HG03135 (cell line): ENCODE data around the gene JAM2.
"Not testable (repeated sequence)": the region's sequence is repeated elsewhere in the genome, so short reads cannot be mapped to it uniquely, and the experiment has no call there.

Experiments
- ATAC-seq: cut with Tn5 transposase; IDR thresholded peaks from one replicate; pipeline ENCODE4 v1.9.1; 2021; ENCODE audit warnings: mild to moderate bottlenecking, moderate library complexity; ENCODE audit not compliant: unreplicated experiment

The JAM2 gene

DNA sequence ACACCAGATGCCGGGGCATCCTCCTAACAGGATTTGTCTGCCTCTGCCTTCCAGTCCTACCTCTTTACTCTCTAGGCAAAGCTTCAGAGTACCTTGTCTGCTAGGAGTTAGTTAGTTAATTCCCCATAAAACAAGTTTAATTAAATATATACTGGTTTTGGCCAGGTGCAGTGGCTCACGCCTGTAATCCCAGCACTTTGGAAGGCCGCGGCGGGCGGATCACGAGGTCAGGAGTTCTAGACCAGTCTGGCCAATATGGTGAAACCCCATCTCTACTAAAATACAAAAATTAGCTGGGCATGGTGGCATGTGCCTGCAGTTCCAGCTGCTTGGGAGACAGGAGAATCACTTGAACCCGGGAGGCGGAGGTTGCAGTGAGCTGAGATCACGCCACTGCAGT, 75.0 kb downstream of the JAM2 start:
- ATAC-seq, result not testable (repeated sequence)

DNA sequence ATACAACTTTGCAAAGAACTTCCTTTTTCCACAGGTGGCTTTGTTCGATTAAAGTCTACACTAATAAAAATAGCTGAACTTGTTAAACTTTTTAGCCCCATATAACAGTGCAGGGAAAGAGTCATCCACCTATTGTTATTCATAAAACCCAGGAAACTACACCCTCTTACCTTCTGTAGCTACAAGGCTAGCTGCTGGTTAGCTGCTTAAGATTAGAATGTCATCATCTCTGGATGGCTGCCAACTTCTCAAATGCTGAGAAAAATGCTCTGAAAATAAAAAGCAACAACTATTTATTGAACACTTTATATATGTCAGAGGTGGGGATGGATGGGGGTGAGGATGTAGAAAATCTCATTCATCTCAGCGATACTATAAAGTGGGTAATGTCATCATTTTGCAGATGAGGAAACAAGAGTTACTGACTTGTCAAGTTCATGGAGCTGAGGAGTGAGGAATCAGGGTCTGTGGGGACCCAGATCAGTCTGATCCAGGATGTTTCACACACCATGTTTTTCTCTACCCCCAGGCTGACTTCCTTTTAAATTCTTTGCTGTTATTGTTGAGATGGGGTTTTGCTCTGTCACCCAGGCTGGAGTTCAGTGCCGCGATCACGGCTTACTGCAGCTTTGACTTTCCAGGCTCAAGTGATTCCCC, 78.6 kb downstream of the JAM2 start:
- no peak for ATAC-seq

DNA sequence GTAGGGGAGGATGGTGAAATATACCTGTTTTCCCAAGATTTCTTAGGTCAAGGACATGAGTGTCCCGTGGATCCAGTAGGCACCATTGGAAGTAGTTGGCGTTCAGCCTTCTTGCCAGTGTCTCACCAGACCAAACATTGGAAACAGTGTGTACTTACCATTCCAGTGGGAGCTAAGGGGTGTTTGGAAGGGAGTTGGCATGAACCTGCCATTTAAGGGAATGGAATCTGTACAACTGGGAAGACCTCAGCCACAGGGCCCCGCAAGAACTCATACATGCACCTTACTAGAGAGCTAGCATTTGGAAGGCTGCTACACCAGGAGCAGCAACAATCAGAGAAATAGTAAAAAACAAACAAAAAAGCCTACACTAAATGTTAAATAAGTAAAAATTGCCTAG, 82.9 kb downstream of the JAM2 start:
- ATAC-seq, result no peak

DNA sequence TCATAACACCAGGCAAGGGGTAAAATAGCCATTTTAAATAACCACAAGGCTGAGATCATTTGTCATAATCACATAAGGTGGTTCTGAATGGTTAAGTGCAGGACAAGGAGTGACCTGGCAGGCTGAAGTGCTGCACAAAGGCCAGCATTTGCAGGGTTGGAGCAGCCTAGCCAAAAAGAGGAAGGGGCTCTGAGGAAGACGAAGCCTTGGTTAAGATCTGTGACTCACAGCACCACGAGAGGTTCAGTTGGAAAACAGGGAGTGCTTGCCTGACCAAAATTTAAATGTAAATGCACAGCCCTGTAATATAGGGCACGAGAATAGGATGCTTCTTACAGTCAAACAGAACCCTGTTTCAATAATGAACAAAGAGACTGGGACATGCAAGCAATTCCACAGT, 83.6 kb downstream of the JAM2 start:
- ATAC-seq, result no peak

DNA sequence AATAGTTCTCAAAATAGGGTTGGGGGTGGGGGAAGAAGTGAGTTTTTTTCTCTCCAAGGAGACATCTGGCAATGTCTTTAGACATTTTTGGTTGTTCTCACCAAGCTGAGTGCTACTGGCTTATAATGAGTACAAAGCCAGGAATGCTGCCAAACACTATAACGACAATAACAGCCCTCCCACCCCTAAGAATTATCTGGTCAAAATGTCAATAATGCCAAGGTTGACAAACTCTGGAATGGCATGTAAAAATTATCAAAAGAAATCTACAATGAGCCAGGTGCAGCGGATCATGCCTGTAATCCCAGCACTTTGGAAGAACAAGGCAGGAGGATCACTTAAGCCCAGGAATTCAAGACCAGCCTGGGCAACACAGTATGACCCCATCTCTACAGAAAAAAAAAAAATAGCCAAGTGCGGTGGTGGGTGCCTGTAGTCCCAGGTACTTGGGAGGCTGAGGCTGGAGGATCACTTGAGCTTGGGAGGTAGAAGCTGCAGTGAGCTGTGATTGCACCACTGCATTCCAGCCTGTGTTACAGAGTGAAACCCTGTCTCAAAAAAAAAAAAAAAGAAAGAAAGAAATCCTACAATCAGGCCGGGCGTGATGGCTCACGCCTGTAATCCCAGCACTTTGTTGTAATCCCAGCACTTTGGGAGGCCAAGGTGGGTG, 93.2 kb downstream of the JAM2 start:
- no peak for ATAC-seq

DNA sequence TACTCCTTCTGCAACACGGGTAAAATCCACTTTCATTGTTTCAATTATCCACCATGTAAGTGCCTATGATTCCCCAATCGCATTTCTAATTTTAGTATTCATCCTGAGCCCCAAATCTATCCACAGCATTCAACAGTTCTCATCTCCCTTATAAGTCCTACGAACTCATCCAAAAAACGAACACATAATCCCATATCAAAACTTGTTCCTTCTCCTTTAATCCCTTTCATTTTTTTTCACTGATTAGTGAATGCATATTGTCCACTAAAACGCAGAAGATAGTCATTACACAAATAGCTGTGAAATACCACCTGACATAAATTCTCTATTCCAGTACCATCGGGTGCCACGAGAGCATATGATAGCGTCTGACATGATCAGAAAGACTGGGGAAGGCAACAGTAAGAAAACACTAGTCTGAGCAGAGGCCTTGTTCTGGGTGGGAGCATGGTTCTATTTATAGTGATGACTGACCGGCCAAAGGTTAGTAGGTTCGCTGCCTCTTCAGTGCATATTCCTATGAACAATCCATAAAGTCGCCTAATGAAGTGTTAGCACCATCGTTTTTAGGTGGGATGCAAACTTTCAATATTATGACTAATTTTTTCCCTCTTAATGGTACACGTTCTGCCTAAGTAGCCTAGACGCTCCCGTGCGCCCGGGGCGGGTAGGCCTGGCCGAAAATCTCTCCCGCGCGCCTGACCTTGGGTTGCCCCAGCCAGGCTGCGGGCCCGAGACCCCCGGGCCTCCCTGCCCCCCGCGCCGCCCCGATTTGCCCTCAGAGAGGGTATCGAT, 95.0 kb downstream of the JAM2 start:
- peak; percentile 14 for ATAC-seq

DNA sequence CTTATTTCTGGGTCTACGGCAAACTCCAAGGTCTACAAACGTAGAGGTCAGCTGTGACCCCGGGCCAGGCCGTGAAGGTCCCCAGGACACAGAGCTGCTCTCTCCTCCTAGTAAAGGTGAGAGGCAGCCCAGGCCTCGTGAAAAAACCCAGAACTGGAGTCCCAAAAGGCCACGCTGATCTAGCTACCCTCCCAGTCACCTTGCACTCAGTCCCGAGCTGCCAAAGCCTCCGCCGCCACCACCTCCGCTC, 95.5 kb downstream of the JAM2 start:
- no peak for ATAC-seq

DNA sequence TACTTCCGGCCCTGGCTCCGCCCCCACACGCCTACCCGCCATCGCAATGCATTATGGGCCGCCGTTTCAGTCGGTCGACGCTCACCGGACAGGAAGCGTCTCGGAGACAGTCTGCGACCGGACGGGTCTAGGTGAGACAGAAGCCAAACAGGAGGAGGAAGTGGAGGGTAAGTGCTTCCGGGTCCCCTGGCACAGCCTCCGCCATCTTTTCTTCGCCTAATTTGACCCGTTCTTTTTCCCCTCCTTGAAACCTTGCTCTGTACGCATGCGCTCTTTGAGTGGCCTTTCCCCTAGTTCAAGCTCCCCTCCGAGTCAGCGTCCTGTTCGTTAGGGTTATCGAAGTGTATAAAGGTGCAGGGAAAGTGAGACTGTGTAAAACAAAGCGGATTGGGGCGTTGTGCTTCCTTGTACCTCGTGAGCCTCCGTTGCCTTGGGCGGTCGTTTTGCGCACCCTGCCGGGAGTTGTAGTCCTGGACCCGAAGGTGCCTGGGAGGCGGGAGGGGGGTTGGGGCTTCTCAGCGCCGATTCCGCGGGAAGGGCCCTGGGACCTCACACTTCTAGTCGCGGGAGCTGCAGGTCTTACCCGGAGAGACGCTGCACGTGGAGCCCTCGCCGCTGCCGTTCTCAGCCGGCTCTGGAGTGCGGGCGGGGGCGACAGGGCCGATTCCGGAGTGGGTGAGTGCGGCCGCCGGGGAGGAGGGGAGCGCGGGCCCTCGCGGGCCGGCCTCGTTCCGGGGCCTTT, 96.0 kb downstream of the JAM2 start, which contains the start of the genes ATP5PF and GABPA:
ATP5PF (minus strand) TSS at position 1 of the 742 bp plus-strand sequence. CDS start 5,110 bp downstream, outside the sequence.
GABPA (plus strand) TSS at position 69 of the 742 bp plus-strand sequence. CDS start 6,627 bp downstream, outside the sequence.
- peak; percentile 92 for ATAC-seq

DNA sequence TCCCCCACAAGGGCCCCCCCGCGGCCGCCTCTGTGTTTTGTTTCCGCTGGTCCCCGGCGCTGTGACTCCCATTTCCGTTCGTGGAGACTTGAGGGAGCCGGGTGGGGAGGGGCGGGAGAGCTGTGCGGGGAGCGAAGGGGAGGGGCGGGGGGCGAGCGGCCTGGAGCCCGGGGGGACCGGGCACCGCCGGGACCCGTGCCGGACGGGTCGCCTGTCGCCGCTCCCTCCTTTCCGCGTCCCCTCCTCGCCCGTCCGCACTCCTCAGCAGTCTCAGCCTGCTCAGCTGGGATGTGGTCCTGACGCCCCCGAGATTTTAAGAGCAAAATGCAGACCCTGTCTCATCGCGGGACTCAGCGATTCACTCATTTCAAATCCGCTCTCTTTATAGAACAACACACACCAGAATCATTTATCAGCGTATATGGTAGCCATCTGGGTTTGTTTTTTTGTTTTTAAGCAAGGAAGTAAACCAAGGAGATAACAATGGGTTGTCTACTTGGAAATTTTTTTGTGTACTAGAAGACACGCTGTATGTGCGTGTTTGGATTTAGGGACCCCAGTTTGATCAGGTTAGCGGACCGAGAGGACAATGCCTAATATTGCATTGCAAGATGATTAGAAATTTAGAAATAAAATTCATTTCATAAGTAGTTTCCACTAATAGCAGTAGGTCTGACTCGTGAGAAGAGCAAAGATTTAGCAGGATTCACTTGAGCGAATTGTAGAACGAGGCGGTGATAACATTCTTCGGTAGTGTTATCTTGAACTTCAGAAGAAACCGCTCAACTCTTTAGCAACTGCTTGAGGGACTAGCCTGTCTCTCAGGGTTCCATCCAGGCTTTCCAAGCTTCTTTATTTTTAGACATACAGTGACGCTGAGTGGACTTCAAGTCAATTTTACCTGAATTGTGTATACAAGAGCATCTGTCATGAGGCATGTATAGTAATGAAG, 96.9 kb downstream of the JAM2 start:
- ATAC-seq, result peak; percentile 8

DNA sequence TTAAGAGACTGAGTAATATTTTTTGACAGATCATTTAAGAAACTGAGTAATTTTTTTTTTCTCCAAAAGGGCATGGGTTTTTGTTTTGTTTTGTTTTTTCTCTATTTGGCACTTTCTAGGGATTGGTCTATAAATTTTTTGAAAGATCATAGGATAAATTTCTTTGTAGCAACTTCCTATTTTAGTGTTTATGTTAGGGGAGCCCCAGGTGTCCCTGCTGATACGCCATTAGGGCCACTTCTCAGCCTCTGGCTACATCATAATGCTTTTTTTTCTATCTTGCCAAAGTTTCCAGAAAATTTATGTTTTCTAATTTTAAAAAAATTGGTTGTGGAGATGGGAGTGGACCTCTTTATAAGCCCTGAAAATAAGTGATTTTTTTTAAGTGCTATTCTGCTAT, 98.4 kb downstream of the JAM2 start:
- no peak for ATAC-seq

DNA sequence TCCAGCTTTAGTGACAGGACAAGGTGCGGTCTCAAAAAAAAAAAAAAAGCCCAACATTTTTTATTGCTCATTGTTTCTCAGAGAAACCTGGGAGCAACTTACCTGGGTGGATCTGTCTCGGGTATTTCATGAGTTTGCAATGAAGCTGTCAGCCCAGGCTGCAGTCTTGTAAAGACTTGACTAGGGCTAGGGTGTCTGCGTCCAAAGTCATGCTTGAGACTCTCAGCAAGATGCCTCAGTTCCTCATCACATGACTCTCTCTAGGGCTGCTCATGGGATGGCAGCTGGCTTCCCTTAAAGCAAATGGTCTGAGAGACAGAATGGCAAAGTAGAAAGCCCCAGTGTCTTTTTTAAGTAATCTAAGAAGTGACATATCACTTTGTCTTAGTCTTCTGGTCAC, 103.8 kb downstream of the JAM2 start:
- ATAC-seq, result no peak

DNA sequence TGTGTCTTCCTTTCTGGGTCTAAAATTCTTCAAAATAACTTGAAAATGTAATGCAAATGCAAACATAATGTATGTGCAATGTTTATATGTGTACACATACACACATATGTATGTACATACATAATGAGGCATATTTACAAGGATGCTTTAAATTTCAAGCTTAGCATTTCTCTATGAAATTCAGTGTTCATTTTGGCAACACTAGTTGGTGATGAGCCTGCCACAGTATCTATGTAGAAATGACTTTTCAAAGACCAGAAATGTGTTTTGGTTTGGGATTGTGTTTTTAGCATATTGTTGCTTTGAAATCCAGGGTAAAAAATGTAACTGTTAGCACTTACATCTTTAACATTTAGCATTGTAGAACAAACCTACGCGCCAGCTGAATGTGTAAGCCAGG, 105.8 kb downstream of the JAM2 start:
- no peak for ATAC-seq

DNA sequence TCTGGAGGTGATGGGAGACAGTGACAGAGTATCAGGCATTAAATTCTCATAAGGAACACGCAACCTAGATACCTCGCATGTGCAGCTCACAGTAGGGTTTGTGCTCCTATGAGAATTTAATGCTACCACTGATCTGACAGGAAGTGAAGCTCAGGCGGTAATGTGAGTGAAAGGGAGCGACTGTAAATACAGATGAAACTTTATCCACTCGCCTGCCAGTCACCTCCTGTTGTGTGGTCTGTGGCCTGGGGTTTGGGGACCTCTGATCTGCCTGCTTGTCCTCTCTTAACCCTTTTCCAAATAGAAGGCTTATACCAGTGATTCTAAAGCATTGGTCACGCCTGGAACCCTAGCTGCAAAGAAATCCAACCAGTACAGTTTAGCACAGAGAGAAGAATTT, 111.0 kb downstream of the JAM2 start:
- no peak for ATAC-seq

DNA sequence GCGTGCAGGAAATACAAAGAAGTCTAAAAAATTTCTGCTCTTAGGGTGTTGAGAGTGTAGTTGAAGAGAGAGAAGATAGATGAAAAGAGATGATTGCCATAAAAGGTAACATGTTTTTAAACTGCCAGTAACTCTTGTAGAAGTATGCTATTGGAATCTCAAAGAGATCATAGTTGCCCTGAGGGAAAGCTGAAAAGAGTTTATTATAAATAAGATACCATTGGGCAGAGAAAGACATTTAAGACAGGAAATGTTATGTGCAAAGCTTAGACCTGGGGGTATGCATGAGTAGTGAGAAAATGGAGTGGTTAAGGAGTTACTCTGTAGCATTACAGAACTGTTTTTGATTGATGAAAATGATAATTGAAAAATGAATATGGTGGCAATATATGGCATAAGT, 113.4 kb downstream of the JAM2 start:
- no peak for ATAC-seq

DNA sequence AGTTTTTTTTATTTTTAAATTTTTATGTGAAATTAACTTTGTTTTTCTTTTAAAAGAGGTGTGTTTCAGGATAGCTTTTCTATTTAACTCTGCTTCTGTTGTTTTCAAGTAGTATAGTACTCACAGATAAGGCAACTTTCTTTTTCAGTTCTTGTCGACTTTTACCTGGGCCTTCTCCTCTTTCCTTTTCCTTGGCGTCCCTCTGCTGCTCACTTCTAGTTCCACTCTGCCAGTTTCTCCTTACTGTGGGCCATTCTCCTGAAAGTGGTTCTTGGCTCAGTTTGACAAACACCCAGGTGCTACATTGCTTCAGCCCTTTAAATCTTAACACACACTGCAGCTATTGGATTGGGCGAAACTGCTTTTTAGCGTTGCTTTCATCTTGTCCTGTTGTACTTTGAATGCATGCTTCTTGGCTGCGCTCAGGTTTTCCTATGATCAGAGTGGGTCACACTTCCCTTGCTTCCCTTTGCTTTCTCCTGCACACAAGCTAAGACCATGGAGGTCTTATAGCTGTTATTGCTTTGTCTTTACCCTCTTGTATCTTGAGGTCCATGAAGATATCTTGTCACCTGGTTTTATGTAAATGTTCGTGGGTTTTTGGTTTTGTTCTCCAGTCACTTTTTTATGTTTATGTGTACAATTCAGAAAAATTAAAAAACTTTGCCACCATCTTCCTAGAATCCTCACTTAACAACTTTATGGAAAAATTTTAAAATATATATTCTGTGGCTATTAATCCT, 117.3 kb downstream of the JAM2 start:
- no peak for ATAC-seq

DNA sequence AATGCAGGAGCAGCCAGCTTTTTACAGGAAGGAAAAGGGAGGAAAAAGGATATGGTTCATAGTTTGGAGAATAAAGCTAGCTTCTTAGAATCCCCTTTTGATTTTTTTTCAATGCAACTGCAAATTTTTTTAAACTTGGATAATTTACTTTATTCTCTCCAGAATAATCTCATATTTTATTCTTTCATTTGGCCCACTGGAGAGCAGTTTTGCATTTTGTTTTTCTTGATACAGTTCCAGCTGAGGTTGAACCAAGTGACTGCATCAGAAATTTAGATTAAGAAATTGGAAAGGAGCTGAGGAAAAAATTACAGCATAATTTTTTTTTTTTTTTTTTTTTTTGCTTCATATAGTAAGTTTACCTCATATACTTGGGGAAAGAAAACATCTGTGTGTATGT, 118.5 kb downstream of the JAM2 start:
- no peak for ATAC-seq

DNA sequence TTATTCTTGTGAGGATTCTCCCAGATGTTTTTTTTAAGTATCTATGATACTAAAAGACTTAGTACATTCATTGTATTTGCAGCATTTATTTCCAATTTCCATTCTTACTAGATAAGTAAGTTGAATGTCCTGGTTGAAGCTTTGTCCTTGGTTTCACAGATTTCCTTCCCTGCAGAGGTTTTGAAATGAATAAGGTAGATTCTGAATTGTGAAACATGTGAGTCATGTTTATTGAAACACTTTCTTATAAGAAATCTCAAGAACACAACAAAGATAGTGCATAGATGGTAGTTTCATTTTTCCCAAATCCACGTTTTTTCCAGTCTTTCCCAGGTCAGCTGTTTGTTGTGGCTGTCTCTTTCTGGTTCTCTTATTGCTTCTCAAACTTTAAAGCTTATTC, 120.5 kb downstream of the JAM2 start:
- ATAC-seq, result no peak

DNA sequence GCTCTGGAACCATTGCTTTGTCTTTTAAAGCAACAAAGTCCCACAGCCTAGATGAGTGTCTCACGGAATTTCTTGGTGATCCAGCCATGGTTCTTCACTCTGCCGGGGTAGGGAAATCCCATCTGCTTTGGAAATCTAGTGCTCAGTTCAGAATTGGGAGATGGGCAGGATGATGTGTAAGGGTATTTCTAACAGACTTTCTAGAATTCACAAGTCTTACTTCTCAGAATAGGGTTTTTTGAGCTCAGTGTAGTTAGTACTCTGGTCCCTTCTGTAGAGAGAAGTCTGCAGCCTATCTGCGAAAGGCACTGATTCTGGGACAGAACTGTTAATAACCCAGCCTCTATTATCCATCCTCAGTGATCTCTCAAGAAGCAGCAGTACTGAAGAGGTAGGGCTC, 121.0 kb downstream of the JAM2 start:
- ATAC-seq, result no peak

DNA sequence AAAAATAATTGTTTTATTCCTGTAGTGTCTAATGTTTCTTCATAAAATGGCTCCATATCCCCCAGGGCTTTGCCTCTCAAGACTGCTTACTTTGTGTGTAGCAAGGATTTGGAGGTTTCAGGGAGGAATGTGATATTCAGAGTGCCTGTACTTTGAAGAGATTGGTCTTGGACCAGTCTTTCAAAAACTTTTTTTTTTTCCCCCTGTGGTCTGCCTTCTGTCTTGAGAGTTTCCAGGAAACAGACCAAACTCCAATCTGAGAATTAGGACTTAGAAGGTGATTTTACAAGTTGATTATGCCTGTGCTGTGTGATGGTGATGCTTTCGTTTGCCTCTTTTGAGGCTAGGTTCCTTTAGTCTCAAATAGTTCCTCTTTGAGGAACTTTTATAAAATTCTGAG, 121.6 kb downstream of the JAM2 start:
- ATAC-seq, result no peak

DNA sequence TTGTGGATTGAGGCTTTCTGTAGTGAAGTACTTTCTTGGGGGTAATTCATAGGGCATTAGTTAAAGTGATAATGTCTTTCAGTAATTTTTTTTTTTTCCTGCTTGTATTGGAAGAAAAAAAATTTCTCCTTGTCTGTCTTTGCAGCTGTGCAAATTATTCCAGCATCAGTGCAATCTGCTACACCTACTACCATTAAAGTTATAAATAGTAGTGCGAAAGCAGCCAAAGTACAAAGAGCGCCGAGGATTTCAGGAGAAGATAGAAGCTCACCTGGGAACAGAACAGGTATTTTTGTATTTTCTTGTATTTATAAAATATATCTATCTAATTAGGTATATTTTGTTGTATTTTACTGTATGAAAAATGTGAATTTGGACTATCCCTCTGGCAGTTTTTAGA, 125.0 kb downstream of the JAM2 start:
- ATAC-seq, result no peak
